DND-41 (cell line): ENCODE data around the gene GIMAP6.
"Not testable (repeated sequence)": the region's sequence is repeated elsewhere in the genome, so short reads cannot be mapped to it uniquely, and the experiment has no call there.

ENCODE experiments used
- ATAC-seq: fragments of 200-7000 bp; cut with Tn5 transposase; 3 replicates; pipeline ENCODE4 v1.9.1; 2021; ENCODE audit warnings: low read depth; ENCODE audit not compliant: insufficient read depth
- DNase-seq: peaks from one replicate; pipeline ENCODE4 v3.0.0-alpha.2; 2020
- H2AFZ ChIP-seq: 2 replicates; pipeline ENCODE4 v1.6.0; 2012; ENCODE audit warnings: low read depth, low read length
- H3K27ac ChIP-seq: 2 replicates; pipeline ENCODE4 v1.5.1; 2012; ENCODE audit warnings: low read length, inconsistent platforms
- H3K27me3 ChIP-seq: fragments of 200-600 bp; sonication (generic); 2 replicates; pipeline ENCODE4 v1.6.0; 2012; ENCODE audit warnings: low read length, mild to moderate bottlenecking, inconsistent platforms; ENCODE audit not compliant: insufficient read depth, poor library complexity
- H3K36me3 ChIP-seq: 2 replicates; pipeline ENCODE4 v1.5.1; 2012; ENCODE audit warnings: low read length, inconsistent platforms; ENCODE audit not compliant: insufficient read depth
- H3K4me1 ChIP-seq: 2 replicates; pipeline ENCODE4 v1.5.1; 2012; ENCODE audit warnings: mild to moderate bottlenecking, low read length; ENCODE audit not compliant: insufficient read depth
- H3K4me2 ChIP-seq: 2 replicates; pipeline ENCODE4 v1.6.0; 2012; ENCODE audit warnings: mild to moderate bottlenecking, moderate library complexity, low read length, inconsistent platforms; ENCODE audit not compliant: insufficient read depth
- H3K4me3 ChIP-seq, 2 experiments: fragments of 200-600 bp in 1 of 2; shearing (Covaris generic) in 1 of 2; 2 replicates each; pipeline ENCODE4 v1.5.1; 2012 to 2016; ENCODE audit warnings: inconsistent platforms in 2 of 2, low read length in 2 of 2, mild to moderate bottlenecking in 2 of 2, low read depth in 1 of 2, moderate library complexity in 1 of 2
- H3K79me2 ChIP-seq: 2 replicates; pipeline ENCODE4 v1.6.0; 2012; ENCODE audit warnings: low read length, inconsistent platforms; ENCODE audit not compliant: insufficient read depth
- H3K9ac ChIP-seq: 2 replicates; pipeline ENCODE4 v1.6.0; 2012; ENCODE audit warnings: low read depth, mild to moderate bottlenecking, inconsistent platforms, low read length, moderate library complexity
- H3K9me3 ChIP-seq: 2 replicates; pipeline ENCODE4 v1.5.1; 2012; ENCODE audit warnings: low read length, moderate library complexity, mild to moderate bottlenecking, inconsistent platforms; ENCODE audit not compliant: insufficient read depth, severe bottlenecking
- H4K20me1 ChIP-seq: 2 replicates; pipeline ENCODE4 v1.6.0; 2012; ENCODE audit warnings: low read length; ENCODE audit not compliant: insufficient read depth
- EZH2 ChIP-seq: IDR thresholded peaks from 3 replicates; pipeline ENCODE4 v1.6.1; 2012; ENCODE audit warnings: borderline replicate concordance, low read depth, mild to moderate bottlenecking, moderate library complexity, low read length, inconsistent platforms; ENCODE audit not compliant: severe bottlenecking
- TF ChIP-seq, protein P1 (sequence below): IDR thresholded peaks from 2 replicates; pipeline ENCODE4 v1.5.1; 2012; ENCODE audit warnings: borderline replicate concordance, low read length, moderate library complexity, mild to moderate bottlenecking; ENCODE audit not compliant: poor library complexity, severe bottlenecking; ENCODE audit errors: extremely low read depth

GIMAP6 gene

DNA sequence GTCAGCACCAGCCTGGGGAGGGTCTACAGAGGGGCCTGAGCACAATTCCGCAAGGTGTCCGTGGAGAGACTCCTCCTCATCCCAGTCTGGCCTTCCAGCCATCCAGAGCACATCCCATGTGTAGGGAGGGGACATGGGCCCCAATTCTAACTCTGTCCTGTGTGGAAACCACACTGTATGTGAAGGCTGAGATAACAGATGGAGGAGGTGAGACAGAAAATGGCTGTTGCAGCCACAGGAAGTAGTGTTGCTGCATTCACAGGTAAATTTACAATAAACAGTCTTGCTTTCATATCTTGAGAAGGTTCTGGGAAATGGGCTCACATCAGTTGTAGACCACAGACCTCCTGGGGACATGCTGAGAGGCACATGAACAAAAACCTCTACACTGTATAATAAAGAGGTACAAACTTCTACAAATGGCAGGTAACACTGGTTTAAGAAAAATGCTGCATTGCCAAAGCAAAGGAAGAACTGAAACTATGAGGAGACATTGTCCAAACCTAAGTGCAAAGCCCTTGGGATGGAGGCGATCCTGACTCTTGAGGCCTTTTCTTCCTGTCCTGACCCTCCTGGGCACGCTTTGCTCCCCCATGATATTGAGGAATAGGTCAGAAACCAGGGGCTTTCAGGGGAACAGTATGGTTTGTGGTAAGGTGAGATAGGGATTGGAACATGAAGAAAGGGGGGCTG is 31.8 kb upstream of the GIMAP6 start:
- peak; percentile 83 for DNase-seq
- Histone ChIP-seq H3K4me1 (peaks cover 82% of the 10 kb centered on the region), H3K9ac (peak overlapping the region; percentile 44), H3K9me3 (peaks cover 5% of the 10 kb centered on the region), H3K4me3 (peak overlapping the region in 1 of 2 experiments; percentile 2; a peak in 1 of 4 replicates), H2AFZ (no peak overlapping the region), H3K4me2 (peak overlapping the region; percentile 19), H3K36me3 (no peaks in the 10 kb centered on the region; the same call in 1 of the 2 replicates), H4K20me1 (no peaks in the 10 kb centered on the region), H3K27ac (peak overlapping the region; percentile 83), H3K27me3 (no peaks in the 10 kb centered on the region), H3K79me2 (peaks cover 22% of the 10 kb centered on the region)
- ATAC-seq = peak; percentile 60
- TF ChIP-seq EZH2 = no peak
- TF ChIP-seq, protein P1, sequence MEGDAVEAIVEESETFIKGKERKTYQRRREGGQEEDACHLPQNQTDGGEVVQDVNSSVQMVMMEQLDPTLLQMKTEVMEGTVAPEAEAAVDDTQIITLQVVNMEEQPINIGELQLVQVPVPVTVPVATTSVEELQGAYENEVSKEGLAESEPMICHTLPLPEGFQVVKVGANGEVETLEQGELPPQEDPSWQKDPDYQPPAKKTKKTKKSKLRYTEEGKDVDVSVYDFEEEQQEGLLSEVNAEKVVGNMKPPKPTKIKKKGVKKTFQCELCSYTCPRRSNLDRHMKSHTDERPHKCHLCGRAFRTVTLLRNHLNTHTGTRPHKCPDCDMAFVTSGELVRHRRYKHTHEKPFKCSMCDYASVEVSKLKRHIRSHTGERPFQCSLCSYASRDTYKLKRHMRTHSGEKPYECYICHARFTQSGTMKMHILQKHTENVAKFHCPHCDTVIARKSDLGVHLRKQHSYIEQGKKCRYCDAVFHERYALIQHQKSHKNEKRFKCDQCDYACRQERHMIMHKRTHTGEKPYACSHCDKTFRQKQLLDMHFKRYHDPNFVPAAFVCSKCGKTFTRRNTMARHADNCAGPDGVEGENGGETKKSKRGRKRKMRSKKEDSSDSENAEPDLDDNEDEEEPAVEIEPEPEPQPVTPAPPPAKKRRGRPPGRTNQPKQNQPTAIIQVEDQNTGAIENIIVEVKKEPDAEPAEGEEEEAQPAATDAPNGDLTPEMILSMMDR = no peak

DNA sequence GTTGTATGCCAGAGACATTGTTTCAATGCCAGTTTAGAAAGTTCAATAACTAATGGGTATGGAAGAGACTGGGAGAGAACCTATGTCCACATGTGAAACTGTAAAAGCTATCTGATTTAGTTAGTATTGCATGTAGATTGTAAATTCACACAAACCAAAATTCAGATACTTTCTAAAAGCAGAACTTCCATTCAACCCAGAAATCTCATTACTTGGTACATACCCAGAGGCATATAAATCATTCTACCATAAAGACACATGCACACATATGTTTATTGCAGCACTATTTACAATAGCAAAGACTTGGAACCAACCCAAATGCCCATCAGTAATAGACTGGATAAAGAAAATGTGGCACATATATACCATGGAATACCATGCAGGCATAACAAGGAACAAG is 30.6 kb upstream of the GIMAP6 start:
- H3K4me3 ChIP-seq, H2AFZ ChIP-seq, H4K20me1 ChIP-seq, H3K9ac ChIP-seq, H3K27me3 ChIP-seq, ATAC-seq, H3K4me2 ChIP-seq, DNase-seq, H3K36me3 ChIP-seq: not testable (repeated sequence)
- peak overlapping the region; percentile 83 for H3K27ac ChIP-seq
- H3K9me3 ChIP-seq = peaks cover 14% of the 10 kb centered on the region
- peaks cover 22% of the 10 kb centered on the region for H3K79me2 ChIP-seq
- H3K4me1 ChIP-seq = peaks cover 71% of the 10 kb centered on the region

DNA sequence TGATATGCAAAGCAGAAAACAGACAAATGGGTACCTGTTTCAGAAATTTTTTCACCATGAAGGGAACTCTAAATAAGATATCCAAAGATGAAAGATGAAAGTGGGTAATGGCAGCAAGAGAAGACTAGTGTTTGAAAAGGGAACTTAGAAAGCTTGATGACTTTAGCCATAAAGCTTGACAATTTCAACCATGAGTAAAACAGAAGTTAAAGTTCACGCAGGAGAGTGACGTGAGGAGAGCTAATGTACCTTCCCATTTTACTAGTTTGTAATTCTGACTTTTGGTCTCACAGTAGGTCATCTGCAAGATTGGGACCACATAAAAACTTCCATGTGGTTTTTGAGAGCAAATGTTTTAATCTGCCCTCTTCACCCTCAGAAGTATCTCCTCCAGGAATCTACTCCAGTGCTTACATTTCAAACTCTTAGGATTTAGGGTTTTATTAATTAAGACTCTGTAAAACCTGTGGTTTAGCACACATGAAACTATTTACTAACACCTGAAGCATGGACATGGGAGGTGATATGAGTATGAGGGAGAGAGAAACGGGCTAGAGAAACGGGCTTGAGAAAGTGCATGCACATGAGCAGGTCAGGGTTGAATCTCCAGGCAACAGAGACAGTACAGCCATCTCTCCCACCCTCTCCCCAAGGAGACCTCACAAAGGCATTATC is 28.9 kb upstream of the GIMAP6 start:
- no peak overlapping the region for H3K9ac ChIP-seq
- TF ChIP-seq, protein P1 = no peak
- TF ChIP-seq EZH2 = no peak
- ATAC-seq = no peak

DNA sequence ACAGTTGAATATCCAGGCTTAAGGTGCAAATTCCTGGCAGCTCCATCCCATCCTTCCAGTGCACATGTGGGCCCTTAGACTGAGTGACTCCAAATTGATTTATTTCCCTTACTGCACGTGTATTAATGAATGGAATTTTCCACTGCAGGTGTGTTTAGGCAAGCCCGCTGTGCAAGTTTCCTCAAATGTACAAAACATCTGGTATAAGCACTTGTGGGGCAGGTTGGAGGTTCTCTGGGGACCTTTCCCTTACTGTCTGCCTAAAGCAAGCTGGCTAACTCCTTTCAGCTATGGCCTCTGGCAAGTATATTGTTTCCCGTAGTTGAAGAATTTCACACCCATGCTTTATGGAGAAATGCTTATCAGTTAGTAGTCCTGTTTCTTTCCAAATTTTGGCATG is 25.3 kb upstream of the GIMAP6 start:
- H3K27ac ChIP-seq = 0 out of 2 replicates have a peak overlapping the region, but pooled peaks have one; percentile 13
- no peak overlapping the region for H2AFZ ChIP-seq
- no peaks in the 10 kb centered on the region for H3K27me3 ChIP-seq
- no peak for DNase-seq
- H3K79me2 ChIP-seq = no peaks in the 10 kb centered on the region
- H3K4me2 ChIP-seq = no peak overlapping the region
- no peak for TF ChIP-seq EZH2
- TF ChIP-seq, protein P1 = no peak
- peaks cover 18% of the 10 kb centered on the region for H3K4me1 ChIP-seq
- H3K36me3 ChIP-seq = peaks cover 9% of the 10 kb centered on the region; the same call in 1 of the 2 replicates
- no peak overlapping the region for H3K9ac ChIP-seq
- peaks cover 28% of the 10 kb centered on the region for H3K9me3 ChIP-seq
- peak overlapping the region in 1 of 2 experiments; percentile 24; a peak in 1 of 4 replicates for H3K4me3 ChIP-seq
- H4K20me1 ChIP-seq = no peaks in the 10 kb centered on the region
- ATAC-seq = no peak

More for the DNA sequence above, 28.9 kb upstream of the GIMAP6 start:
- no peak overlapping the region for H3K4me2 ChIP-seq
- H3K27ac ChIP-seq = peak overlapping the region; percentile 69
- H3K79me2 ChIP-seq = peaks cover 12% of the 10 kb centered on the region; the same call in 1 of the 2 replicates
- DNase-seq = no peak
- no peaks in the 10 kb centered on the region for H3K27me3 ChIP-seq
- H3K9me3 ChIP-seq = peaks cover 28% of the 10 kb centered on the region
- H4K20me1 ChIP-seq = no peaks in the 10 kb centered on the region
- peak overlapping the region; percentile 36; the same call in 1 of the 2 replicates for H2AFZ ChIP-seq
- peaks cover 9% of the 10 kb centered on the region; the same call in 1 of the 2 replicates for H3K36me3 ChIP-seq
- peaks cover 53% of the 10 kb centered on the region for H3K4me1 ChIP-seq
- no peak overlapping the region for H3K4me3 ChIP-seq
